SKM-1 (cell line): ENCODE data around the gene CARF.

Experiments
- DNase-seq: peaks from one replicate; lab custom pipeline; 2025; ENCODE audit not compliant: unreplicated experiment; lab: John Stamatoyannopoulos, UW

CARF gene

DNA sequence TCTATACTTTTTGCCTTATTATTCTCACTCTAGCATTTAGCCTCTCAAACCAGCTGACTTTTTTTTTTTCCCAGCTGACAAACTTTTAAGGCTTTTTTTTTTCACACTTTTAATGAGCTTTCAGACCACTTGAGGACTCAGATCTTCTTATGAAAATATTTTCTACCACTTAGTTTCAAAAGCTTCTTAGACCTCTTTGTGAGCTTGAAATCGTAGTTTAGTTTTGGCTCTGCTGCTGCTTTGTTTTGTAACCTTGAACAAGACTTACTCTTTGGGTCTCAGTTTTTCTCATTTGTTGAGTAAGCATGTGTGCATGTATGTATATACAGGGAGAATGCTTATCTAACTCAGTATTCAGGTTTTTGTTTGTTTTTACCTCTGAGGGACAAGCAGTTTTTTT, 106.1 kb downstream of the CARF start:
- DNase-seq: no peak

DNA sequence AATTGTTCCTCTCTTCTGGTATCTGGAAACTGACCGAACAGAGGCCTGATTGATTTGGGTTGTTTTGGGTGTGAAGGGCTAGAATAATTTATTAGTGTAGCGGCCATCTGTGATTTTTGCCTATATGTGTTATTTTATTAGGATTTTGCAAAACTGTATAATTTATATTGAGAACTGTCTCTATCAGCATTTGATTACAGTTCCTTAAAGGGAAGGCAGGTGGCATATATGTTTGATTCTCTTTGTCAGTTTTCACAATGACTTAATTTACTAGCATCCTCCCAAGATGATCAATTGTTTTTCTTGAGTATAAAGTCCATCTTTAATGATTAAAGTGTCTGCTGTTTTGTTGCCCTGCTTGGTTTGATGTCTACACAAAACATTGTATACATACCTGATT, 107.1 kb downstream of the CARF start:
- DNase-seq: no peak

- no peak for DNase-seq
These were observed 109.9 kb downstream of the CARF start for GRCh38 chr2:203021991-203022390.

DNA sequence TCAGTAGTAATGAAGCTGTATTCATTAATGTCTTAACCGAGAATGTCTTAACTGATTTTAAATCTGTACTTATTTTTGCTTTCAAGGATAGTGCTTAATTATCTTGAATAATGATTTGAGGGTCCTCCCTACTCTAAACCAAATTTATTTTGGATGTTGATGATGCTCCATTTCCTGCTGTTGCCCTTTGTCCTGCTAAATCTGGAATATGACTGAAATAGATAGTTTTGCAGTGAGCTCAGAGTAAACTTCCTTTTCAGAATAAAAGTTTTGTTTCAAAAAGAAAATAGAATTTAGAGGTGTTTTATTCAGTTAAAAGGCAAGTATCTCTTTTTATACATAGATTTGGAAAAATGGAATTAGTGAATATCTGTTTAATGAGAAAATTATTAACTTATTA, 110.7 kb downstream of the CARF start:
- no peak for DNase-seq

- DNase-seq: no peak
These were observed 113.5 kb downstream of the CARF start for GRCh38 chr2:203025592-203025991.

DNA sequence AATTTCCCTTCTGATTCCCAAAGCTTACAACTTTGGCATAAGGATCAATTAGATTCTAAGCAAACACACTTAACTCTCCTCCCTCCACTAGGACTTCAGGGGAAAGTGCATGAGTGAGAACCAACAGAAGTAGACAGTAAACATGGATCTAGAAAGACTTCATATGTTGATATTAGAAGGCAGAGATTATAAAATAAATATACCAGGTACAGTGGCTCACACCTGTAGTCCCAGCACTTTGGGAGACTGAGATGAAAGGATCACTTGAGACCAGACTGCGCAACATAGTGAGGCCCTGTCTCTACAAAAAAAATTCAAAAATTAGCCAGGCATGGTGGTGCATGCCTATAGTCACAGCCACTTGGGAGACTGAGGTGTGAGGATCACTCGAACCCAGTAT, 118.5 kb downstream of the CARF start:
- DNase-seq: no peak

DNA sequence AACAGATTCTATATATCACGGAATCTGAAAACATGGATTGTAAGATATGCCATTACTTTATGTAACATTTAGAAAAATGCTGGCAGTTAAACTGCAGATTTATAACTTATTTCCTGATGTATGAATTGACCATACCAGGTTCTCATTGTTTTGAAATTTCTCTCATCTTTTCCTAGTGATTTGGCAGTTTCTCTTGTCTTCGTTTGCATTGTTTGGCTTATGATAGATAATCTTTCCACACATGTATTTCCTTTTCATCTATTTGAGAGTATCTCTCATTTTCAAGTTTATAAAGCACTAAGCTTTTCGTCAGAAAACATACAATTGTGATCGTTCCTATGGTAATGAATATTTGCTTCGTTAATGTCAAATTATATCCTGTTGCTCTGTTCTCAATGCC, 118.9 kb downstream of the CARF start:
- DNase-seq: no peak

- no peak for DNase-seq
These were observed 121.3 kb downstream of the CARF start for GRCh38 chr2:203033395-203033794.

DNA sequence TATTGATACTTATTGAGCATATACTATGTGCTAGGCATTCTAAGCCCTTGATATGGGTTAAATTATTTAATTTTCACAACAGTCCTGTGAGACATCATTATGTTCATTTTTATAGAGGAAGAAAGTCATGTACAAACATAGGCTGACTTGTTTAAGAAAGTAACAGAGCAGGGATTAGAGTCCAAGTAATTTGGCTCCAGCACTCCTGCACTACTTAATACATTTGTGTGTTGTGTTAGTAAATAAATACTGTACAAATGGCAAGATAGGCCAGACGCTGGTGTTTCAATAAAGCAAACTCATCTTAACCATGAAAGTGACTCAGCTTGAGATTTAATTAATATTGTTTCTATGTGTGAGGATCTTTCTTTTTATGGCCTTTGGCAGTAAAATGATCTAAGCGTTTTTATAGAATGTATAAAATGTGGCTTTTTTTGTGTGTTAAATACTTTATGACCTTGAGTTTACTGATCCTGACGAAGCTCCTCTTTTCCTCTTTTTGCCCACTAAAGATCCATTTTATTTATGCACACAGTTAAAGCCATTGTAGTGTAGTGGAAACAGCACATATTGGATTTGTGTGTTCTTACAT, 123.9 kb downstream of the CARF start:
- no peak for DNase-seq
